ENCODE results near the gene BCR.

BCR gene

GRCh38 chr22:23182309-23183060 is 2.2 kb downstream of the BCR start:
- Histone ChIP-seq H3K27me3 (ENCODE audit: insufficient read depth, poor library complexity, severe bottlenecking) (no peaks in the 10 kb centered on the region), H3K27ac (ENCODE audit: poor library complexity, severe bottlenecking) (peak overlapping the region; percentile 71), H3K4me3 (ENCODE audit: severe bottlenecking) (peak overlapping the region; percentile 76), H3K36me3 (ENCODE audit: low read depth) (peaks cover 49% of the 10 kb centered on the region), H3K4me1 (ENCODE audit: insufficient read depth, poor library complexity, severe bottlenecking) (peaks cover 5% of the 10 kb centered on the region), H3K9me3 (ENCODE audit: severe bottlenecking) (peaks cover 9% of the 10 kb centered on the region)
- TF ChIP-seq CTCF (IDR thresholded peaks at IDR 0.05; ENCODE audit: poor library complexity, severe bottlenecking) = no peak
- ATAC-seq (ENCODE audit: low read depth) = peak; percentile 66
- DNase-seq (ENCODE audit: low spot score) = no peak

- peaks cover 49% of the 10 kb centered on the region for H3K36me3 ChIP-seq (ENCODE audit: low read depth)
- ATAC-seq (ENCODE audit: low read depth) (peak; percentile 15; the same call in 1 of the 3 replicates), DNase-seq (ENCODE audit: low spot score) (peak; percentile 76)
- H3K27me3 ChIP-seq (ENCODE audit: insufficient read depth, poor library complexity, severe bottlenecking) = no peaks in the 10 kb centered on the region
- TF ChIP-seq CTCF (IDR thresholded peaks at IDR 0.05; ENCODE audit: poor library complexity, severe bottlenecking) = no peak
- H3K4me1 ChIP-seq (ENCODE audit: insufficient read depth, poor library complexity, severe bottlenecking) = peaks cover 5% of the 10 kb centered on the region
- H3K9me3 ChIP-seq (ENCODE audit: severe bottlenecking) = peaks cover 12% of the 10 kb centered on the region
- peak overlapping the region; percentile 76 for H3K4me3 ChIP-seq (ENCODE audit: severe bottlenecking)
- H3K27ac ChIP-seq (ENCODE audit: poor library complexity, severe bottlenecking) = peak overlapping the region; percentile 71
These were observed 2.9 kb downstream of the BCR start for GRCh38 chr22:23183061-23183698.

GRCh38 chr22:23184100-23184763 is 3.9 kb downstream of the BCR start:
- H3K27ac ChIP-seq (ENCODE audit: poor library complexity, severe bottlenecking) = peak overlapping the region; percentile 71
- TF ChIP-seq CTCF (IDR thresholded peaks at IDR 0.05; ENCODE audit: poor library complexity, severe bottlenecking) = no peak
- peaks cover 12% of the 10 kb centered on the region for H3K9me3 ChIP-seq (ENCODE audit: severe bottlenecking)
- no peaks in the 10 kb centered on the region for H3K4me1 ChIP-seq (ENCODE audit: insufficient read depth, poor library complexity, severe bottlenecking)
- H3K36me3 ChIP-seq (ENCODE audit: low read depth) = peaks cover 54% of the 10 kb centered on the region
- ATAC-seq (ENCODE audit: low read depth) (no peak), DNase-seq (ENCODE audit: low spot score) (no peak)
- peak overlapping the region; percentile 76 for H3K4me3 ChIP-seq (ENCODE audit: severe bottlenecking)
- no peaks in the 10 kb centered on the region for H3K27me3 ChIP-seq (ENCODE audit: insufficient read depth, poor library complexity, severe bottlenecking)

GRCh38 chr22:23184764-23185113 is 4.4 kb downstream of the BCR start:
- Histone ChIP-seq H3K36me3 (ENCODE audit: low read depth) (peaks cover 54% of the 10 kb centered on the region), H3K9me3 (ENCODE audit: severe bottlenecking) (peaks cover 12% of the 10 kb centered on the region), H3K27me3 (ENCODE audit: insufficient read depth, poor library complexity, severe bottlenecking) (no peaks in the 10 kb centered on the region), H3K4me3 (ENCODE audit: severe bottlenecking) (no peak overlapping the region), H3K27ac (ENCODE audit: poor library complexity, severe bottlenecking) (no peak overlapping the region), H3K4me1 (ENCODE audit: insufficient read depth, poor library complexity, severe bottlenecking) (no peaks in the 10 kb centered on the region)
- TF ChIP-seq CTCF (IDR thresholded peaks at IDR 0.05; ENCODE audit: poor library complexity, severe bottlenecking) = no peak
- ATAC-seq (ENCODE audit: low read depth) = no peak
- no peak for DNase-seq (ENCODE audit: low spot score)
